Uterus (tissue), 2 donors: Measurements from ENCODE around the gene ZNF185.

ENCODE experiments used
- POLR2A ChIP-seq, 2 donors: fragments of 450-650 bp; IDR thresholded peaks; one replicate each; pipeline ENCODE4 v1.6.1; 2016; ENCODE audit warnings: antibody characterized with exemption in 2 of 2, mild to moderate bottlenecking in 1 of 2, moderate library complexity in 1 of 2
- TF ChIP-seq, protein P1 (sequence below), 4 experiments: fragments of 200-600 bp in 2 of 4; fragments of 450-650 bp in 2 of 4; sonication (generic) in 2 of 4; IDR thresholded peaks; one replicate each; pipeline ENCODE4 v1.5.1; 2016 to 2019; ENCODE audit warnings: antibody characterized with exemption in 4 of 4, mild to moderate bottlenecking in 2 of 4, moderate library complexity in 1 of 4

DNA sequence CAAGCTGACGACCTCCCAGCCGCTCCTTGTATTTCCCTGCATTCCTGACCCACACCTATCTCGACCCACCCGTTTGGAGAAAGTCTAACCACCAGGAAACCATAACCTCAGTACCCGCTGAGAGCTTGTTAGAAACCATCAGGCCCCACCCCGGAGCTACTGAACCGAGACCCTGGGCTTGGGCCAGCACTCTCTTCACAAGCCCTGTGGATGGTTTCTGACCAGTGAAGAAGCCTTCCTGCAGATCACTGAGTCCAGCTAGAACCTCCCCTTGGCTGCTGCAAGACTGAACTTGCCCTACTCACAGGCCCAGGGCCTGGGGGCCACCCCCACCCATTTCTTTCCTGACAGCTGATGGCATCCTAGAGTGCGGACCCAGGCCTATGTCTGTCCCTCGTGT is 26.6 kb upstream of the ZNF185 start:
- TF ChIP-seq, protein P1, sequence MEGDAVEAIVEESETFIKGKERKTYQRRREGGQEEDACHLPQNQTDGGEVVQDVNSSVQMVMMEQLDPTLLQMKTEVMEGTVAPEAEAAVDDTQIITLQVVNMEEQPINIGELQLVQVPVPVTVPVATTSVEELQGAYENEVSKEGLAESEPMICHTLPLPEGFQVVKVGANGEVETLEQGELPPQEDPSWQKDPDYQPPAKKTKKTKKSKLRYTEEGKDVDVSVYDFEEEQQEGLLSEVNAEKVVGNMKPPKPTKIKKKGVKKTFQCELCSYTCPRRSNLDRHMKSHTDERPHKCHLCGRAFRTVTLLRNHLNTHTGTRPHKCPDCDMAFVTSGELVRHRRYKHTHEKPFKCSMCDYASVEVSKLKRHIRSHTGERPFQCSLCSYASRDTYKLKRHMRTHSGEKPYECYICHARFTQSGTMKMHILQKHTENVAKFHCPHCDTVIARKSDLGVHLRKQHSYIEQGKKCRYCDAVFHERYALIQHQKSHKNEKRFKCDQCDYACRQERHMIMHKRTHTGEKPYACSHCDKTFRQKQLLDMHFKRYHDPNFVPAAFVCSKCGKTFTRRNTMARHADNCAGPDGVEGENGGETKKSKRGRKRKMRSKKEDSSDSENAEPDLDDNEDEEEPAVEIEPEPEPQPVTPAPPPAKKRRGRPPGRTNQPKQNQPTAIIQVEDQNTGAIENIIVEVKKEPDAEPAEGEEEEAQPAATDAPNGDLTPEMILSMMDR (IDR thresholded peaks at IDR 0.05) = no peak
- no peak for TF ChIP-seq POLR2A (IDR thresholded peaks at IDR 0.05)
